Transverse colon (tissue), 4 donors: ENCODE results near the gene YWHAG. TPM values are rescaled to one million over a fixed set of nuclear protein-coding genes. Genes with fewer than 3 reads are reported as not detected.
A peak's percentile ranks its signal among the peaks of the same experiment; 100 is the strongest.

Experiments
- DNase-seq: peaks from one replicate; pipeline ENCODE4 v3.0.0-alpha.2; 2019
- H3K27ac ChIP-seq, 4 donors: fragments of 200-600 bp; sonication (generic); 2 replicates each; pipeline ENCODE4 v1.5.1; 2016 to 2018; ENCODE audit warnings: inconsistent platforms in 4 of 4
- H3K27me3 ChIP-seq: fragments of 200-600 bp; sonication (generic); 2 replicates; pipeline ENCODE4 v1.5.1; 2017; ENCODE audit warnings: inconsistent platforms
- H3K36me3 ChIP-seq, 4 donors: fragments of 200-600 bp; sonication (generic); 2 replicates each; pipeline ENCODE4 v1.5.1; 2017 to 2019; ENCODE audit warnings: inconsistent platforms in 4 of 4
- H3K4me1 ChIP-seq, 4 donors: fragments of 200-600 bp; sonication (generic); 2 replicates each; pipeline ENCODE4 v1.5.1; 2017 to 2020; ENCODE audit warnings: inconsistent platforms in 4 of 4
- H3K4me3 ChIP-seq, 4 donors: fragments of 200-600 bp; sonication (generic); 1 replicate in 1 of 4; 2 replicates in 3 of 4; pipeline versions ENCODE4 v1.5.1 to v1.6.1; 2017 to 2019; ENCODE audit warnings: inconsistent platforms in 4 of 4
- H3K9me3 ChIP-seq, 2 donors: fragments of 200-600 bp; sonication (generic); 2 replicates each; pipeline ENCODE4 v1.5.1; 2017 to 2019; ENCODE audit warnings: inconsistent platforms in 2 of 2
- CTCF ChIP-seq, 5 experiments: fragments of 200-600 bp in 3 of 5; fragments of 450-650 bp in 2 of 5; sonication (generic) in 3 of 5; IDR thresholded peaks; 1 replicate in 2 of 5; 2 replicates in 3 of 5; pipeline ENCODE4 v1.5.1; 2016 to 2017; ENCODE audit warnings: antibody characterized with exemption in 5 of 5, inconsistent platforms in 3 of 5, mild to moderate bottlenecking in 2 of 5, moderate library complexity in 1 of 5
- EP300 ChIP-seq: sonication (generic); formaldehyde crosslinking; IDR thresholded peaks from one replicate; pipeline ENCODE4 v1.6.1; 2017; ENCODE audit warnings: antibody characterized with exemption, low read depth
- POLR2A ChIP-seq: fragments of 450-650 bp; IDR thresholded peaks from one replicate; pipeline ENCODE4 v1.6.1; 2016; ENCODE audit warnings: antibody characterized with exemption, mild to moderate bottlenecking, moderate library complexity
- POLR2AphosphoS5 ChIP-seq, 3 donors: sonication (generic); formaldehyde crosslinking; IDR thresholded peaks; one replicate each; pipeline ENCODE4 v1.6.1; 2016; ENCODE audit warnings: antibody characterized with exemption in 3 of 3
- WGBS, 2 donors: methylation state at CpG; one replicate each; pipeline ENCODE4 v1.1.5; 2018; ENCODE audit warnings: low coverage in 1 of 2; 5-methylcytosine and 5-hydroxymethylcytosine counted together
- in situ Hi-C, 4 donors: fragments of 200-750 bp; cut with MboI; loops; one replicate each; pipeline versions ENCODE4 v1.15.0 to v1.15.1; 2017; ENCODE audit warnings: low sequenced_read_pairs in 3 of 4, low pct_ligation_motif_present in 1 of 4, low pct_unique_long_range_greater_than_20kb in 1 of 4
- intact Hi-C: fragments of 100-400 bp; cut with DNase I; formaldehyde crosslinking; loops from one replicate; pipeline ENCODE4 v1.15.1; 2023; ENCODE audit warnings: low total_unique reads
- total RNA-seq, 4 donors: library from RNA; depleted of rRNA; stranded (reverse); fragments of >200 nt; gene quantifications; one replicate each; pipeline ENCODE4 v1.1.0, GENCODE V29; 2016

YWHAG gene
- total RNA-seq, 4 donors from 2014 or later: 35.9 to 71.6 (median 48.2) TPM

- H3K36me3 ChIP-seq: peaks cover 0 to 5% (median 2%) of the 10 kb centered on the region in 4 donors
- no peak overlapping the region for H3K4me3 ChIP-seq
- H3K9me3 ChIP-seq: no peaks in the 10 kb centered on the region
- TF ChIP-seq POLR2A: no peak
- no peak for TF ChIP-seq EP300
- TF ChIP-seq POLR2AphosphoS5 (IDR thresholded peaks at IDR 0.05): no peak
- TF ChIP-seq CTCF (IDR thresholded peaks at IDR 0.05): no peak
- H3K27me3 ChIP-seq: no peaks in the 10 kb centered on the region
- in situ Hi-C loops: no loop called here
- peaks cover 7 to 42% (median 26%) of the 10 kb centered on the region in 4 donors for H3K4me1 ChIP-seq
- peak overlapping the region; percentile 67 to 85 (median 80) for H3K27ac ChIP-seq
- 69% methylated on average over 7 to 8 of the region's 8 CpGs for WGBS, 2 donors
- intact Hi-C loops: no loop called here
- DNase-seq: no peak
Observed at GRCh38 chr7:76346778-76347177, 12.0 kb downstream of the YWHAG start.

GRCh38 chr7:76346097-76346496 is 12.7 kb downstream of the YWHAG start:
- intact Hi-C loops (no loop called here), in situ Hi-C loops (no loop called here)
- Histone ChIP-seq H3K27ac (peak overlapping the region; percentile 67 to 85 (median 80)), H3K9me3 (no peaks in the 10 kb centered on the region), H3K4me1 (peaks cover 7 to 42% (median 25%) of the 10 kb centered on the region in 4 donors), H3K36me3 (peaks cover 0 to 5% (median 2%) of the 10 kb centered on the region in 4 donors), H3K4me3 (no peak overlapping the region), H3K27me3 (no peaks in the 10 kb centered on the region)
- peak; percentile 59 for DNase-seq
- WGBS, 2 donors: 41 to 55% methylated on average over 6 of the region's 6 CpGs
- TF ChIP-seq POLR2A (peak; percentile 53), POLR2AphosphoS5 (IDR thresholded peaks at IDR 0.05) (peak in 2 of 3 donors; percentile 75 to 78), CTCF (IDR thresholded peaks at IDR 0.05) (no peak), EP300 (no peak)

- in situ Hi-C loops: no loop called here
- TF ChIP-seq POLR2AphosphoS5 (IDR thresholded peaks at IDR 0.05): no peak
- no peak for TF ChIP-seq POLR2A
- TF ChIP-seq CTCF (IDR thresholded peaks at IDR 0.05): no peak
- TF ChIP-seq EP300: no peak
- Histone ChIP-seq H3K27me3 (no peaks in the 10 kb centered on the region), H3K9me3 (no peaks in the 10 kb centered on the region), H3K27ac (no peak overlapping the region), H3K36me3 (peaks cover 0 to 5% (median 2%) of the 10 kb centered on the region in 4 donors), H3K4me1 (peaks cover 0 to 53% (median 25%) of the 10 kb centered on the region in 4 donors), H3K4me3 (no peak overlapping the region)
- intact Hi-C loops: no loop called here
- DNase-seq: no peak
- 95 to 100% methylated on average over 3 to 6 of the region's 6 CpGs for WGBS, 2 donors
Observed at GRCh38 chr7:76343931-76344321, 14.9 kb downstream of the YWHAG start.

- Histone ChIP-seq H3K9me3 (no peaks in the 10 kb centered on the region), H3K4me3 (no peak overlapping the region), H3K4me1 (peaks cover 0 to 55% (median 25%) of the 10 kb centered on the region in 4 donors), H3K36me3 (peaks cover 0 to 5% (median 2%) of the 10 kb centered on the region in 4 donors), H3K27me3 (no peaks in the 10 kb centered on the region), H3K27ac (no peak overlapping the region)
- no peak for TF ChIP-seq EP300
- no peak for TF ChIP-seq POLR2A
- no peak for TF ChIP-seq CTCF (IDR thresholded peaks at IDR 0.05)
- TF ChIP-seq POLR2AphosphoS5 (IDR thresholded peaks at IDR 0.05): no peak
- WGBS, 2 donors: 86 to 93% methylated on average over 1 to 6 of the region's 6 CpGs
- intact Hi-C loops (no loop called here), in situ Hi-C loops (no loop called here)
- DNase-seq: no peak
Observed at GRCh38 chr7:76343294-76343930, 15.4 kb downstream of the YWHAG start.
